HG02885 (cell line): Measurements from ENCODE around the gene TFAP2C.
"Not testable (repeated sequence)": the region's sequence is repeated elsewhere in the genome, so short reads cannot be mapped to it uniquely, and the experiment has no call there.

Experiments used
- ATAC-seq: cut with Tn5 transposase; IDR thresholded peaks from one replicate; pipeline ENCODE4 v1.9.1; 2021; ENCODE audit warnings: mild to moderate bottlenecking; ENCODE audit not compliant: unreplicated experiment, poor library complexity

TFAP2C gene

DNA sequence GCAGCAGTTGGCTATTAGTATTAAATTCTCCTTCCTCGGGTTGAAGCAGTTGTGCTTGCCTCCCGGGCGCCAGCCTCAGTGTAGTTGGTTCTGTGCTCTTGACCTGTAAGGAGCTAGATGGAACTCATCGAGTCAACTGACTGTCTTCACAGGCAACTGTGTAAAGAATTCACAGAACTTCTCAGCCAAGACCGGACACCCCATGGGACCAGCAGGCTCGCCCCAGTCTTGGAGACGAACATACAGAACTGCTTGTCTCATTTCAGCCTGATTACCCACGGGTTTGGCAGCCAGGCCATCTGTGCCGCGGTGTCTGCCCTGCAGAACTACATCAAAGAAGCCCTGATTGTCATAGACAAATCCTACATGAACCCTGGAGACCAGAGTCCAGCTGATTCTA is 8.5 kb downstream of the TFAP2C start:
- no peak for ATAC-seq

DNA sequence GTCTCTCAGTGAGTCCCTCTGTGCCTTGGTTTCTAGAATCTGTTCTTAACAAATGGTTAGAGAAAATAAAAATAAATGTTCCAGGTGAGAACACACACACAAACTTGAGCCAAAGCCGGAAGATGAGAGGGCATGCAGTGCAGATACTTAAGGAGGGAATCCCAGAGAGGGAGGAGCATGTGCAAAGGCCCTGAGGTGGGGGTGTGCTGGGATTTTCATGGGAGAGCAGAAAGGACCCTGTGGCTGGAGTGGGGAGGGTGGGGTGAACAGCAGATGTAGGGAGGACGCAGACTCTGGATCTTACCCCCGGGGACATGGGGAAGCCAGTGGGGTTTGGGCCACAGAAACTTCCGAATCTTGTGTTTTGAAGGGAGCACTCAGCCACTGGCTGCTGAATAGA is 17.5 kb downstream of the TFAP2C start:
- ATAC-seq, result no peak

DNA sequence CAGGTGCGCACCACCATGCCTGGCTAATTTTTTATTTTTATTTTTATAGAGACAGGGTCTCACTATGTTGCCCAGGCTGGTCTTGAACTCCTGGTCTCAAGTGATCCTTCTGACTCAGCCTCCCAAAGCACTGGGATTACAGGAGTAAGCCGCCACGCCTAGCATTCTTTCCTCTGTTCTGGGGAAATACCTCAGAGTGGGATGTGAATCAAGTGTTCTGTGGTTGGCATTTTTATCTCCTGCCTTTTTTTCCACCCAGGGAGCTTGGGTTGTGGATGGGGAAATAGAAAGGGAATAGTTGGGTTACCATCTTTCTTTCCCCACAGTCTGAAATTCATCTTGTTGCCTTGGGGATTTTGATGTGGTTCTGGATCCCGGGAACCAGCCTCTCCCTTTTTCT is 24.1 kb downstream of the TFAP2C start:
- no peak for ATAC-seq

DNA sequence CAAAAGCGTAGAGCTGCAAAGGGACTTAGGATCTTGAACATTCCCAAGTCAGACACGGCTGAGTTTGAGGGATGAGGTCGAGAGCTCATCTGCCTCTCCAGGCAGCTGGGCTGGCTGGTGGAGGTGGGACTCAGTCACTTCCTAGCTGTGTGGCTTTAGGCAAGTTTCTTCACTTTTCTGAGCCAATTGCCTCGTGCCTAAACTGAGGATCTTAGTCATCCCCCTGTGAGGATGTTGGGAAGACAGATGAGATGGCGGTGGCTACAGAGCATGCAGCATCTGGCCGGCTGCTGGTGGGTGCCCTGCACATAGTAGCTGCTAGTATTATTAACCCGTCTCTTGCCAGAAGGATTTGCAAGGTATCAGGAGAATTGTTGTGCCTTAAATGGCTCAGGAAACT is 27.5 kb downstream of the TFAP2C start:
- no peak for ATAC-seq

DNA sequence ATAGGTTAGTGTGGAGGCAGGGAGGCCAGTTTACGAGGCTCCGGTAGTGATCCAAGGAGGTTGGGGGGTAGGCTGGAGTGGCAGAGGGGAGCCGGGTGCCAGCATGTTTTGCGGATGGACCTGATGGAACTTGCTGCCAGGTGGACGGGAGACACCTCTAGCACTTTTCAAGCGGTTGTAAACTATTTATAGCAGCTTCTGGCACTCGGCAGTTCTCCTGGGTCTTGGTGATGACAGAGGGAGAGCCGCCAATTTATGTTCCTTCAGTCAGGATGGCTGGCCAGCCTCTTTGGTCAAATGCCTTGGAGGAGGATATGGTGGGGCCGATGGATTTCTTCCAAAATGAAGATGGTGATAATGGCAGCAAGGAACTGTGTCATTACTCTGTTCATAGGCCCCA is 28.8 kb downstream of the TFAP2C start:
- ATAC-seq, result no peak

DNA sequence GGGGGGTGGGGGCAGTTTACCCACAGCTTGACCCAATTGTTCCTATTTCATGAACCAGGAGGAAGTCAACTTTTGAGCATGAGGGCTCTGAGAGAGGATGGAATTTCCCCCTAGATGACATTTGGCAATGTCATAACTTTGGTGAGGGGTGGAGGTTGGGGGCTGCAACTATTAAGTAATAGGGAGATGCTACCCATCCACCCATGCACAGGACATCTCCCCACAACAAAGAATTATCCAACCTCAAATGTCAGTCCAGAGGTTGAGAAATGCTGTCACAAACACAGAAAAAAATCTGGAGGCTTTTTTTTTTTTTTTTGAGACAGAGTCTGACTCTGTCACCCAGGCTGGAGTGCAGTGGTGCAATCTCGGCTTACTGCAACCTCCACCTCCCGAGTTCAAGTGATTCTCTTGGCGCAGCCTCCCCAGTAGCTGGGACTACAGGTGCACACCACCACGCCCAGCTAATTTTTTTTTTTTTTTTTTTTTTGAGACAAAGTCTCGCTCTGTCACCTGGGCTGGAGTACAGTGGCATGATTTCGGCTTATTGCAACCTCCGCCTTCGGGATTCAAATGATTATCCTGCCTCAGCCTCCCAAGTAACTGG is 29.3 kb downstream of the TFAP2C start:
- not testable (repeated sequence) for ATAC-seq

DNA sequence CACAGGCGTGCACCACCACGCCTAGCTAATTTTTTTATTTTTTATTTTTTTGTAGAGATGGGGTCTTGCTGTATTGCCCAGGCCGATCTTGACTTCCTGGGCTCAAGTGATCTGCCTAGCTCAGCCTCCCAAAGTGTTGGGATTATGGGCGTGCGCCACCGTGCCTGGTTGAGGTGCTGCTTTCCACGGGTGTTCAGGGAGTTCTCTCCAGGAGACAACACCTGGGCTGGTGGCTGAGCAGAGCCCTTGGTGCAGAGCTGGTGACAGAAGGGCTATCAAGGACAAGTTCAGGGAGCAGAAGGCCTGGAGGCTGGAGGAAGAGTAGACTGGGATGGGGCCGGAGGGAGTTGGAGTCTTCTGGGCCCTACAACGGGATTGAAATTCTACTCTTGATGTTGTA is 34.6 kb downstream of the TFAP2C start:
- ATAC-seq, result no peak

DNA sequence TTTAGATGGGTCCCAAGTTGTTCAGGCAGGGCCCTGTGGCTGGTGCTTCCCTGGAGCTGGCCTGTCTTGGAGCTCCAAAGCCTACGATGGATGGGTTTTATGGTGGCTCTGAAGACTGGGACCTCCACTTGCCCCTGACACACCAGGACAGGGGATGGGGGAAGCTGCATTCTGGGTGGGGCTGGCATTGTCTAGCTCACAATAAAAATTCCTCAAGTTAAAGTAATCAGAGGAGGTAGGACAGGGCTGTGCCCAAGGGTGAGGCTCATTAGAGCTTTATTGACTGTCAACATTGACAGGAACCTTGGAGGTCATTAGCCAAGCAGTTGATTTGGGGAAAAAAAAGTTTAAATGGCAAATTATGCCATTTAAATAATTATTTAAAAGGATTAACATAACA is 35.7 kb downstream of the TFAP2C start:
- no peak for ATAC-seq

DNA sequence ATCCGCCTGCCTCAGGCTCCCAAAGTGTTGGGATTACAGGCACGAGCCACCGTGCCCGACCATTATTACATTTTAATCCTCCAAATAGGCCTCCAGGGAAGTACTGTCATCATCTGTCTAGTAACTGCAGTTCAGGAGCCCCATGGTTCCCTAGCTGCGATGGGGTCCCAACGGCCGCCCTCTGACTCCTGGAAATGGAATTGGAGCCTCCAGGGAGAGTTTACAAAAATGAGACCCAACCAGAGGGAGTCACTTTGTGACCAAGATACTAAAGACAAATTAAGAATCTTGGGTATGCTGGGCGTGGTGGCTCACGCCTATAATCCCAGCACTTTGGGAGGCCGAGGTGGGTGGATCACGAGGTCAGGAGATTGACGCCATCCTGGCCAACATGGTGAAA is 36.7 kb downstream of the TFAP2C start:
- ATAC-seq, result no peak

DNA sequence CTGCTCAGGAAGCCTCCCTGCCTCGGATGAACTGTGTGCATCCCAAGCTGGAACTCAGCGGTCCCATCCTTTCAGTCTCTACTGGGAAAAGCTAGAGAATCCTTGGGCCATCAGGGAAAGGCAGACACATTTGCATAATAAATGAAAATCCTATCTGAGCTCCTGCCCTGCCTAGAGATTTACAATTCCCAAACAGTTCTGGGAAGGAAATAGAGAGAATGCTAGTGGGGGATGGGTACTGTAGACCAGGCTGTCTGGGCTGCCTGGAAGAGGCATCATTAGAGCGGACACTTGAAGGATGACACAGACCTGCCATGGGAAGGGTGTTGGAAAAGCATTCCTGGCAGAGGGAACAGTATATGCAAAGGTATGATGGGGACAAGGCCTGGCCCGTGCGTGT is 44.3 kb downstream of the TFAP2C start:
- ATAC-seq, result no peak

DNA sequence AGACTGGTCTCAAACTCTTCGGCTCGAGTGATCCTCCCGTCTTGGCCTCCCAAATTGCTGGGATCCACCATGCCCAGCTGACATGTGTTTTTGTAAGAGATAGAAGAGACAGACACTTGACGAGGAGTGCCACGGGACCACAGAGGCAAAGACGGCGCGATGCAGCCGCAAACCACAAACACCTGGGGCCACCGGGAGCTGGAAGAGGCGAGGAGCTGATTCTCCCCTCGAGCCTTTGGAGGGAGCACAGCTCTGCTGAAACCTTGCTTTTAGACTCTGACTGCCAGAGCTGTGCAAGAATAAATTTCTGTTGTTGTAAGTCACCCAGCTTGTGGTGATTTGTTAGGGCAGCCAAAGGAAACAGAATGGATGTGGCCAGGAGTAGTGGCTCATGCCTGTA is 46.9 kb downstream of the TFAP2C start:
- ATAC-seq, result no peak

DNA sequence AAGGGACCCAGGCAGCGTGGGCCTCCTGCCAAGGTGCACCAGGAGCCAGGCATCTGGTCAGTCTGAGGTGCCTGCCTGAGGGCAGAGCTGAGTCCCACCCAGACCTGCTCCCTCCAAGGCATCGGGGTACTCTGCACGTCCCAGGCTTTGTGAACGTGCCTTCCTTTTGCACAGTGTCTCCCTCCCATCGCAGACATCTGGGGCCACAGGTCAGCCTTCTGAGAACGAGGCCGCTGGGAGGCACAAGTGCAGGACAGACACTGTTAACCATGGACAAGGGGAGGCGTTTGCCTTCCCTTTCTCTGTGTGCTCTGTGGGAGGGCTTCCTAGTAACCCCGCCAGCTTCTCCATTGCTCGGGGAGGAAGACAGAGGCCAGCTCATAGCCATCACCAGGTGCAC is 47.6 kb downstream of the TFAP2C start:
- no peak for ATAC-seq

DNA sequence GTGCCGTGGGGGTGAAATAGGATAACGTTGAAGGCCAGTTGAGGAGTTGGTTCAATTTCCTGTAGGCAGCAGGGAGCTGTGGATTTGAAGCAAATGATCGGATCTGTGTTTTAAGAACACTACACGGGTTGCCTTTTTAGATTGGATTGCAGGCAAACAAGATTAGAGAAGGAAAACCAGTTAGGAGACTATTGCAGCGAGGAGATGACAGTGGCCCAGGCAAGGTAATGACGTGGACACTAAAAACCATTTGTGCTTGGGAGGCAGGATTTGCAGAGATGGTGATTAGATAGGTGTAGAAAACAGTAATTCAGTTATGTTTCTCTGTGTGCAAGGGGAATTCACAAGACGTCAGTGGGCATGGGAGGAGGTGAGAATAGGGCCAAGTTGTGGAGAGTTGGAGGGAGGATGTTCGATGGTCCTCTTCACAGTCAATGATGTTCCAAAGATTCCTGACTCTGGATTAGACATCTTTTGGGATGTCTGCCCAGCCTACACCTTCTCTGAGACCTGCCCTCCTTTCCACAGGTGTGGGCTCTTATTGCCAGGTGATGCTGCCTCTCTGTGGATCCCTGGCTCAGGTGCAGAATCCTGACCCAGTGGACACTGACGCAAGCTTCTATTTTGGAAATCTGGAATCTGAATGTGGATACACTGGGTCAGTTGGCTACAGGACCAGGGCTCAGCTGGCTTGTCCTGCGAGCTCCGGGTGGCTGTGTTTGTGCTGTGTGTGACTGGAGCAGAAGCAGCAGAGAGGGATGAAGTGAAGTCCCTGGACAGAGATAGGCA is 54.2 kb downstream of the TFAP2C start:
- no peak for ATAC-seq

DNA sequence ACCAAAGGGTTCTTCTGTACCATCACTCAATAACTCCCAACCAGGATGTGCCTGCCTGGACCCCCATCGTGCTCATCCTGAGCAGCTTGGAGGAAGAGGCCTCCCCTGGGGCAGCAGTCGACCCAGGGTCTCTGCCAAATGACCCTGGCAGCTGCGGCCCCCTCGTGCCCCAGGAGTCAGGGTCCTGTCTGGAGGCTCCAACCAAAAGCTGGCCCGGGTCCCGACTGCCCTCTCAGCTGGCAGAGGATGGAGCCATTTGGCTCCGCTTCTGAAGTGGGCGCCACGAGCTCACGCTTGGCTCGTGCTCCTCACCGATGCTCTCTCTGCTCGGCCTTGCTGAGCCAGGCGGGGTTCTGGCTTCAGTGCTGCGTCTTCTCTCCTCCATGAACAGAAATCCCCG is 56.8 kb downstream of the TFAP2C start:
- ATAC-seq, result no peak

DNA sequence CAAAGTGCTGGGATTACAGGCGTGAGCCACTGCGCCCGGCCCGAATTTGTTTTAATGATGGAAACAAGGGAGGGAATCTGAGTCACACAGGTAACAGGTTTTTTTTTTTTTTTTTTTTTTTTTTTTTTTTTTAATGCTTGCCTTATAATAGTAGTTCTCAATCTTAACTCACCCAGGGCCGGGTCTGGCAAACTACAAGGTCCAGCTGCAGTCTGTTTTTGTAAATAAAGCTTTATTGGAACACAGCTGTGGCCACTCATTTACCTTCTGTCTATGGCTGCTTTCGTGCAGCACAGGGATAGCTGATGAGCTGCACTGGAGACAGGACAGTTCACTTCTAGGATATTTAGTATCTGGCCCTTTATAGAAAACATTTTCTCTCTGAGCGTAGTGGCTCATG is 58.0 kb downstream of the TFAP2C start:
- ATAC-seq, result no peak

DNA sequence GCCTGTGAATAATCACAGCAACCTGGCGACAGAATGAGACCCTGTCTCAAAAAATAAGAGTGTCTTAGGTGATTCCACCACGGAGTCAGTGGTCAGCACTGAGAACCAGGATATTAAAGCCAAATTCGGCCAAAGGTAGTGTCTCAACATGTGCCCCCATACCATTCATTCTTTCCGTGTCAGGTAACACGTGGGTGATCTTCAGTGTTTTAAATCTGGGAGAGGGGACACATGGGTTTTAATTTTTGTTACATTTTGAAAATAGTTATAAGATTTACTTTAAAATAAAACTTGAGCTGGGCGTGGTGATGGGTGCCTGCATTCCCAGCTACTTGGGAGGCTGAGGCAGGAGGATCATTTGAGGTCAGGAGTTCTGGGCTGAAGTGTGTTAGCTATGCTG is 59.0 kb downstream of the TFAP2C start:
- no peak for ATAC-seq
